SKM-1 treated with dmso at 0.1 percent for 144 hours (cell line): ENCODE measurements around the gene APOL3.
A peak's percentile ranks its signal among the peaks of the same experiment; 100 is the strongest.
"Not testable (repeated sequence)": the region's sequence is repeated elsewhere in the genome, so short reads cannot be mapped to it uniquely, and the experiment has no call there.

ENCODE experiments used
- DNase-seq: peaks from one replicate; lab custom pipeline; 2025; ENCODE audit not compliant: unreplicated experiment; lab: John Stamatoyannopoulos, UW

Gene APOL3

DNA sequence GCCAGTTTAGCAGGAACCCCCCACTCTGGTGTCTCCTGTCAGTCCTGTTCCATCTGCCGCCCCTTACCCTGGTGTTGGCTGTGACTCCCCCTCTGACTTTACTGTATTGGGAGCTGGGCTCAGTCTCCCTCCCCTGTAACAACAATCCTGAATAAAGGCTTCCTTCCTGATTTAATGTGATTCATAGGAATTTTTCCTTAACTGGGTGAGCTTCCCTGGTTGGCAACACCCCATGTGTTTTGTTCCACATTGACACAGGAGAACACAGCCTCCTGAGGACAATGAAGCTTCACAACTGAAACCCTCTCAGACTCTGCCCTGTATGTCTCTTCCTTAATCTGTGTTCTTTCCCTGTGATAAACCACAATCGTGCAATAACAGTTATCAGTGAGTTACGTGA is 32.6 kb upstream of the APOL3 start:
- no peak for DNase-seq

DNA sequence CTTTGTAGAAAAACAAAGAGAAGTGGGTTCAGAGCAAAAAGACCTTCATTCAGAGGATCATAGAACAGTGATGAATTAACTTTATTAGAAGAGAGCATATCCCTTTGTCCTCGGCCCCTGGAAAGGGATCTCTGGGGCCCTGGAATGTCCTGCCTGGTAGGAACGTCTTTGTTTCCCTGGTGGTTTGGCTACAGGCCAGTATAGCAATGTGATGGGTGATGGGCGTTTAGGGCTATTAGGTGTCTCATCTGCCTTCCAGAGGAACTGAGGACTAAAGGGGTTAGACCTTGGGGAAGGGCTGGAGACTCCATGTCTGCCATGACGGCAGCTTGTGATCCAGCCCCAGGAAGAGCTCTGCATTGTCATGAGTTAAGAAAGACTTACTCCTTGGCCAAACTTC is 32.0 kb upstream of the APOL3 start:
- no peak for DNase-seq

GRCh38 chr22:36191106-36191836 is 30.7 kb upstream of the APOL3 start:
- DNase-seq, result no peak

GRCh38 chr22:36187862-36188261 is 27.3 kb upstream of the APOL3 start:
- not testable (repeated sequence) for DNase-seq

DNA sequence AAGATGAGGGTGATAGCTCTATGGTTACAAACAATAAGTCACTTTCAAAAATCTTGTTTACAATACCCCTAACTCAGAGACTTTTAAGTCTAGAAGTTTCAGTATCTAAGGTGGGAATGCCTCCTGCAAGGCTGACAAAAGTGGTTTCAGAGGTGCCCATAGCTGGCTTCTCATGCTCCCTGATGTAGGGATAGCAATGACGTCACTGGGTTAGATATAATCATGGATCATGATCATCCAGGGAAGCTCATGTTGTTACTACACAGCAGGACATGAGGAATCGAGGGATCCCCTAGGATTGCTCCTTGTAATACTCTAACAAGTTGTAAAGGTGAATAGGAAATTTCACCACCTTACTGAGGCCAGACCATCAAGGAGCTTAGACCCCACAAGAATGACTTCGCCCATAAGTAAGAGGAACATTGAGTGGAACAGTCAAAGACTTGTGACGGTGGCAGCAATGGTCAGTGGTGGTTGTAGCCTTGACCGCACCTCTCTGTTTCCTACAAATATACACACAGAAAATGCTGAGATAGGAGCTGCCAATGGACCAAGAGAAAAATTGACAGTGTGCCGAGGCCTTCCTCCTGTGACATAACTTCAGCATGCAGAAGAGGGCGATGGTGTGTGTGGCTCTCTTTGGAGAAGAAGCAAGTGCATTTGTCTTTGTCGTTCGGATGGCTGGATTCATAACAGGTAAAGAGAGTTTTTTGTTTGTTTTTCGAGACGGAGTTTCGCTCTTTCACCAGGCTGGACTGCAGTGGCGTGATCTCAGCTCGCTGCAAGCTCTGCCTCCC is 25.5 kb upstream of the APOL3 start:
- no peak for DNase-seq

- no peak for DNase-seq
Measured at GRCh38 chr22:36184433-36185025, 24.0 kb upstream of the APOL3 start.

DNA sequence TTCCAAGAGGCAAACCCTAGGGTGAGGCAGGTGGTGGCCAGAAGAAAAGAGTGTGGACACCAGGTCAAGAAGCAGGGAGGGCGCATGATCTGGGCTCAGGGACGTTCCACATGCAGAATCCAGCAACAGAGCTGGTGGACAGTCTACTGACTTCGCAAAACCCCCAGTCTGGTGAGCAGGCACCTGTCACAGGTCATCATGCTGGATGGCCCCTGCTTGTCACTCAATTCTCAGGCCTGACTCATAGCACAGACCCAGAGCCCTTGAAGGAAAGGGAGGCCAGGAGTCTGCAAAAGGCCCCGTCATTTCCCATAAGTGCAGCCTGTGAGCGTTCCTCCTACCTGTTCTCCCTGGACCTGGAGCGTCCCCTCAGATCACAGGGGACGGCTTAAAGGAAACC is 22.9 kb upstream of the APOL3 start:
- no peak for DNase-seq

DNA sequence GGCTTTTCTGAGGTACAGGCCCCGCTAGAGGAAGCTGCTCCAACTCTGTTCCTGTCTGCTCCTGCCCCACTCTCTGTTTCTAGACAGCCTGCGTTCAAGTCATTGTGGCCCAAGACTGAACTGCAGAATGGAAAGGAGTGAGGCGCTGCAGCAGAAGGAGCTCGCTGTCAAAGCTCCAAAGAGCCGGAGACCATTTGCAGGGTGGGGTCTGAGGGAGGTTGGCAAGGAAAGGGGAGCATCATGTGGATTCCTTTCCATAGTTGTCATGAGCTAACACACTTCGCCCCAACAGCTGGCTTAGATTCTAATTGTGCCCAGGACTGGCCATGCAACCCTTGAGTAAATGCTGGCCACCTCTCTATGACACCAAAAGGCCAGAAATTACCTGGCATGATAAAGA is 22.3 kb upstream of the APOL3 start:
- no peak for DNase-seq

- no peak for DNase-seq
Measured at GRCh38 chr22:36182056-36182455, 21.5 kb upstream of the APOL3 start.

GRCh38 chr22:36180928-36181327 is 20.4 kb upstream of the APOL3 start:
- DNase-seq, result no peak

DNA sequence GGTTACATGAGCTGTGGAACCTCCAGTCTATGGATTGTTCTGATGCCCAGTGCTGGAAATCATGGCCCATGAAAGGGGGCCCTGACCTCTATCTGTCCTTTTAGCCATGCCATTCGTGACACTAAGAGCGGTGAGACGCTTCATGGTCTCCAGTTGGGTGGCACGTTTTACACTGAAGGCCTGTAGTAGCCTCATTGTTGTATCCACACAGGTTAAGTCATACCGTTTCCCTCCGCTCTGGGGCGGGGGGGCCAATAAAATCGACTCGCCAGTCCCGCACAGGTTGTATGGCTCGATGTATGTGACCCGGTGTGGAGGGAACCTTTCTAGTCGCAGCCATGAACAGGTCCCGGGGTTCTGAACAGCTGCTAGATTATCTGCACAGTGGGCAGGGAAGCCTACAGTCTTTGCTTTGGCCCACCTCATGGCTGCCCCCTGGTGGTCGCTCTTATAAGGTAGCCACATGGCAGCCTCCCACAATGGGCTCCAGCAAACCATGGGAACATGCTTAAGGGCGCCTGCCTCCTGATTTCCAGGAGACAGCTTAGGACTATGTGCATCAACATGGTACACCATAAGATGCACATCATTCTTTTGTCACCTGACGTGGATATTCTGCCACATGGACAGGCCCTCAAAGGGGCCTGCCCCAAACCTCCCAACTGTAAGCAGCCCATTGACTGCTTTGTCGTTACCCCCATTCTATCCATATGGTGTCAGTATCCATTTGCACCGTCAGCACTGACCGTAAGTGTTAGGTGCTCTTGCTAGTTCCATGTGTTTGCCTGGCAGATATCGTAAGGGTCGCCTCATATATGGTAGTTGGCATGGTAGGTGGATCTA is 19.7 kb upstream of the APOL3 start:
- peak; percentile 55 for DNase-seq

- no peak for DNase-seq
Measured at GRCh38 chr22:36177160-36177559, 16.6 kb upstream of the APOL3 start.

- DNase-seq, result no peak
Measured at GRCh38 chr22:36175892-36176291, 15.3 kb upstream of the APOL3 start.

DNA sequence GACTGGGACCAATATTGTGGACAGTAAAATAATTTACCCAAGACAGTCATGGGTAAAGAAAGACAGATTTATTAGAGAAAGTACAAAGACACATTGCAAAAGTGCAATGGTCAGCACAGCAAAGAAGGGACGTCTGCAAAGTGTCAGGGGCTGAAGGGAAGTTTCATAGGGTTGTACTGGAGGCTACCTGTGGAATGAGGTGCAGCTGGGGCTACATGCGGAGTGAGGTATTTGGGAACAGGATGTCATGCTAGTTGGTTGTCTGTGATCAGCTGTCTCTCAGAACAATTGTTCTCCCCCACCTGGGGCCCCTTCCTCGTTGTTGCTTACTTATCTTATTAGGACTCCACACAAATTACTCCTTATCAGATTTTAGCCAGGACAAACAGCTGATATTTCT is 11.4 kb upstream of the APOL3 start:
- DNase-seq, result no peak

- DNase-seq, result no peak
Measured at GRCh38 chr22:36166518-36167220, 6.1 kb upstream of the APOL3 start.

DNA sequence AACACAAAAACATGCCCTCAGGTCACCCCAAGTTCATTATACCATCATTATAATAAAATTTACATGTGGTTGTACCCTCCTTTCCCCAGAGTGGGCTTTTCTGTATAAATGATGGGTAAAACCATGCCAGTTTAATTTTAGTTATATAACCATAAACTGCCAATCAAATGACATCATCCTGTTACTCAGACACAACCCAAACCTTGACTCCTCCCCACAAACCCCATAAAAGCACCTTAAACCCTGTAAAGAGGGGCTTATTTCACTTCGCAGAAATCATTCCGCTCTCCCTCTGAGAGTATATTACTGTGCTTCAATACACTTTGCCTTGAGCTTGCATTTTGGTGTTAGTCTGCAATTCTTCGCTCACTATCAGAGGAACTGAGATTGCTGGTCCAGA is 5.5 kb upstream of the APOL3 start:
- DNase-seq, result no peak

GRCh38 chr22:36165141-36165540 is 4.6 kb upstream of the APOL3 start:
- DNase-seq, result no peak

DNA sequence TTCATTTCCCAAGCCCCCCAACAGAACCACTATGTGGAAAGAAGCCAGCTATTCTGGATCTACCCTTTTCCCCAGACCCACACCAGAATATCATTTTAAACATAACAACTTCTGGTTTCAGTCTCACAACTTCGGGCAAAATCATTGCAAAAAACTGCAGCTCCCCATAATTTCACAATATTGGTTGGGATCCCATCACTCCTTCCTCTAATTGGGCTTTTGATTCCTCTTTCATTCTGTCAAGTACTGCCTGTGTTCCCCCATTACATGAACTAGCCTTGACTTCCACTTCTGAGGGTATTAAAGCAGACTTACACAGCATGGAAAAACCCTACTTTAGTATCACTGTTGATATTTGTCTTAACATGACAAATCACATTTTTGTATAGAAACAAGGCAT is 4.1 kb upstream of the APOL3 start:
- peak; percentile 57 for DNase-seq

- DNase-seq, result no peak
Measured at GRCh38 chr22:36163497-36163896, 2.9 kb upstream of the APOL3 start.

DNA sequence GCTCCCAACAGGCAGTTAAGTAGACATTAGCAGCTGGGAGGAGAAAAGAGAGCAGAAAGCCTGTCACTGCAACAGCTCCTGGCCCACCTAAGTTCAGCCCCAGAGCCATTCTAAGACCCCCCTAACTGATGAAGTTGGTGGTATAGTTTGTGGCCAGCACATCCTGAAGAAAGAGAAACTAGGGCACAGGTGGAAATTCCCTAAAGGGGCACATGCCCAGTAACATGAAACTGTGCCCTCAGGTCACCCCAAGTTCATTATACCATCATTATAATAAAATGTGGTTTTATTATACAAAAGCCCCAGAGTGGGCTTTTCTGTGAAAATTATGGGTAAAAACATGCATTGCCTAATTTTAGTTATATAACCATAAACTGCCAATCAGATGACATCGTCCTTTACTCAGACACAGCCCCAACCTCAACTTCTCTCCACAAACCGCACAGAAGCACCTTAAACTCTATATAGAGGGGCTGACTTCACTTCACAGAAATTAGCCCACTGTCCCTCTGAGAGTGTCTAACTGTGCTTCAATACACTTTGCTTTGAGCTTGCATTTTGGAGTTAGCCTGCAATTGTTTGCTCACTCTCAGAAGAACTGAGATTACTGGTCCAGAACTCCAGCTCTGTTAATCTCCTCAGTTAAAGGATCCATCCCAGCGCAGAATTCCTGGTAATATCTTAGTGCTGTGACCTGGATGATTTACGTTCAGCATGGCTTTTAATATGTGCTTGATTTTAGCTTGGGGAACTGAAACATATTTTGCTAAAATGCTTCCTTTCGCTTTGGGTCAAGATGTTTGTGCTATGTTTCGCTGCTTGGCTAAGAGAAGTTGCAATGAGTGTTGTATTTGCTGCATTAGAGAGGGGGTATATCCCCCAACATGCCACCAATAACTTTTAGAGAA is 1.8 kb upstream of the APOL3 start:
- DNase-seq, result no peak
